Measurements from ENCODE around the gene ERC2. TPM values are rescaled to one million over a fixed set of nuclear protein-coding genes. Genes with fewer than 3 reads are reported as not detected.

The ERC2 gene
- total and polyA plus RNA-seq, 7 donors: 0.52 to 5.7 (median 1.2) TPM; not detected in 2

GRCh38 chr3:56336023-56336422 lies 132.2 kb downstream of the ERC2 start:
- Histone ChIP-seq H3K36me3 (no peaks in the 10 kb centered on the region), H3K4me3 (no peak overlapping the region), H3K27ac (no peak overlapping the region), H3K27me3 (no peaks in the 10 kb centered on the region), H3K9me3 (no peaks in the 10 kb centered on the region), H3K4me1 (no peaks in the 10 kb centered on the region)
- TF ChIP-seq, protein P1, sequence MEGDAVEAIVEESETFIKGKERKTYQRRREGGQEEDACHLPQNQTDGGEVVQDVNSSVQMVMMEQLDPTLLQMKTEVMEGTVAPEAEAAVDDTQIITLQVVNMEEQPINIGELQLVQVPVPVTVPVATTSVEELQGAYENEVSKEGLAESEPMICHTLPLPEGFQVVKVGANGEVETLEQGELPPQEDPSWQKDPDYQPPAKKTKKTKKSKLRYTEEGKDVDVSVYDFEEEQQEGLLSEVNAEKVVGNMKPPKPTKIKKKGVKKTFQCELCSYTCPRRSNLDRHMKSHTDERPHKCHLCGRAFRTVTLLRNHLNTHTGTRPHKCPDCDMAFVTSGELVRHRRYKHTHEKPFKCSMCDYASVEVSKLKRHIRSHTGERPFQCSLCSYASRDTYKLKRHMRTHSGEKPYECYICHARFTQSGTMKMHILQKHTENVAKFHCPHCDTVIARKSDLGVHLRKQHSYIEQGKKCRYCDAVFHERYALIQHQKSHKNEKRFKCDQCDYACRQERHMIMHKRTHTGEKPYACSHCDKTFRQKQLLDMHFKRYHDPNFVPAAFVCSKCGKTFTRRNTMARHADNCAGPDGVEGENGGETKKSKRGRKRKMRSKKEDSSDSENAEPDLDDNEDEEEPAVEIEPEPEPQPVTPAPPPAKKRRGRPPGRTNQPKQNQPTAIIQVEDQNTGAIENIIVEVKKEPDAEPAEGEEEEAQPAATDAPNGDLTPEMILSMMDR (IDR thresholded peaks at IDR 0.05): no peak
- TF ChIP-seq POLR2AphosphoS5 (IDR thresholded peaks at IDR 0.05) (no peak), EP300 (IDR thresholded peaks at IDR 0.05) (no peak), POLR2A (IDR thresholded peaks at IDR 0.05) (no peak)
- no peak for DNase-seq
- WGBS, 2 donors: 90 to 96% methylated on average over 4 of the region's 4 CpGs
- intact Hi-C loops (cut with DNase I): no loop called here

- 84 to 88% methylated on average over 3 of the region's 3 CpGs for WGBS, 2 donors
Observed at GRCh38 chr3:56324473-56324872, 143.8 kb downstream of the ERC2 start.

DNA sequence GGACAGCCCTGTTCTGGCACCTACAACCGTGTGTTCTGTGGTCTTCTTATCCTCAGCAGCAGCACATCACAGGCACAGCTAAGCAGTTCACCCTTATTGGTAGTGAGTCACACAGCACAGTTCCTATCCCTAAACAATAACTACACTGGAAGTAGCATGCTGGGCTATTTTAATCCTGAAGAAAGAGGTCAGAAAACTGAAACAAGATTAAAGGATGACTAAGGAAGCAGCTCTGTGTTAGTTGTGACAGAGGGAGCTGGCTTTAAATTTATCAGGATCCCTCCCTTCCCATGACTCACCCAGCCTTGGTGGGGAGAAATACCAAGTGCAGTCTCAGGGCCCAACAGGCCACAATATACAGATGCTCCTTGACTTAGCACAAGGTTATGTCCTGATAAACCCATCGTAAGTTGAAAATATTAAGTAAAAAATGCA lies 144.3 kb downstream of the ERC2 start:
- DNase-seq: no peak
- WGBS, 2 donors: 50 to 72% methylated on average over 2 of the region's 2 CpGs
- H3K27ac ChIP-seq: peak overlapping the region in 1 of 4 donors; percentile 40
- TF ChIP-seq EP300 (IDR thresholded peaks at IDR 0.05): no peak
- TF ChIP-seq, protein P1 (IDR thresholded peaks at IDR 0.05): no peak
- no peak for TF ChIP-seq POLR2A (IDR thresholded peaks at IDR 0.05)
- TF ChIP-seq POLR2AphosphoS5 (IDR thresholded peaks at IDR 0.05): no peak
- peaks cover 0 to 19% (median 7%) of the 10 kb centered on the region in 4 donors for H3K4me1 ChIP-seq
- intact Hi-C loops (cut with DNase I): no loop called here
- no peaks in the 10 kb centered on the region for H3K36me3 ChIP-seq
- no peak overlapping the region for H3K4me3 ChIP-seq
- no peaks in the 10 kb centered on the region for H3K9me3 ChIP-seq
- H3K27me3 ChIP-seq: no peaks in the 10 kb centered on the region

More at GRCh38 chr3:56324473-56324872, 143.8 kb downstream of the ERC2 start:
- Histone ChIP-seq H3K27me3 (no peaks in the 10 kb centered on the region), H3K4me1 (peaks cover 0 to 19% (median 7%) of the 10 kb centered on the region in 4 donors), H3K27ac (peak overlapping the region in 1 of 4 donors; percentile 40), H3K9me3 (no peaks in the 10 kb centered on the region), H3K4me3 (no peak overlapping the region), H3K36me3 (no peaks in the 10 kb centered on the region)
- TF ChIP-seq, protein P1 (IDR thresholded peaks at IDR 0.05): no peak
- TF ChIP-seq POLR2A (IDR thresholded peaks at IDR 0.05) (no peak), EP300 (IDR thresholded peaks at IDR 0.05) (no peak), POLR2AphosphoS5 (IDR thresholded peaks at IDR 0.05) (no peak)
- DNase-seq: no peak
- intact Hi-C loops (cut with DNase I): no loop called here

GRCh38 chr3:56322862-56323261 lies 145.4 kb downstream of the ERC2 start:
- no peaks in the 10 kb centered on the region for H3K36me3 ChIP-seq
- DNase-seq: no peak
- H3K4me3 ChIP-seq: no peak overlapping the region
- 82 to 87% methylated on average over 2 of the region's 2 CpGs for WGBS, 2 donors
- no peak overlapping the region for H3K27ac ChIP-seq
- TF ChIP-seq EP300 (IDR thresholded peaks at IDR 0.05) (no peak), POLR2AphosphoS5 (IDR thresholded peaks at IDR 0.05) (no peak), POLR2A (IDR thresholded peaks at IDR 0.05) (no peak)
- TF ChIP-seq, protein P1 (IDR thresholded peaks at IDR 0.05): no peak
- intact Hi-C loops (cut with DNase I): no loop called here
- peaks cover 0 to 19% (median 7%) of the 10 kb centered on the region in 4 donors for H3K4me1 ChIP-seq
- H3K27me3 ChIP-seq: no peaks in the 10 kb centered on the region
- no peaks in the 10 kb centered on the region for H3K9me3 ChIP-seq

DNA sequence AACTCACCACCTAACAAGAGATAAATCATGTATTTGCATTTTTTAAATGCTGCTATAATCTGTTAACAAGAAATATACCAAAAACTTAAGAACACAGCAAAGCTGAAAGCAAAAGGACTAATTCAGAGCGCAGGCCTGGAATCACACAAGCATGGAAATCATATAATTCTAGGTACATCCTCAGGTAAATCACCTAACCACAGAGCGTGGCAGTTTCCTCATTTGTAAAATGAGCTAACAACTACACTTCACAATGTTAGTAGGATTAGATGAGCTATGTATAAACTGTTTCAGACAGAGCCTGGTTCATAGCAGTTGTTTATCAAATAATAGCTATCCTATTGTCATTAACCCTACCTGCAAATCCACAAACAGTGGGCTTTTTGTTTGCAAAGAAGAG lies 146.4 kb downstream of the ERC2 start:
- Histone ChIP-seq H3K4me1 (peaks cover 0 to 19% (median 7%) of the 10 kb centered on the region in 4 donors), H3K4me3 (no peak overlapping the region), H3K36me3 (no peaks in the 10 kb centered on the region), H3K9me3 (no peaks in the 10 kb centered on the region), H3K27ac (no peak overlapping the region), H3K27me3 (no peaks in the 10 kb centered on the region)
- intact Hi-C loops (cut with DNase I): no loop called here
- DNase-seq: no peak
- no peak for TF ChIP-seq POLR2A (IDR thresholded peaks at IDR 0.05)
- TF ChIP-seq, protein P1 (IDR thresholded peaks at IDR 0.05): no peak
- TF ChIP-seq EP300 (IDR thresholded peaks at IDR 0.05): no peak
- TF ChIP-seq POLR2AphosphoS5 (IDR thresholded peaks at IDR 0.05): no peak
- WGBS, 2 donors: 77 to 84% methylated on average over 2 of the region's 2 CpGs
